GM18951 (cell line): ENCODE data around the gene FAS.

Experiments
- POLR2A ChIP-seq: IDR thresholded peaks from 4 replicates; pipeline ENCODE4 v1.6.1; 2011; ENCODE audit warnings: mild to moderate bottlenecking; ENCODE audit not compliant: insufficient read length, insufficient read depth; ENCODE audit errors: extremely low read depth
- in situ Hi-C: fragments of 300-500 bp; cut with MboI; formaldehyde crosslinking; loops from one replicate; pipeline ENCODE4 v1.12.0; 2022; ENCODE audit warnings: low sequenced_read_pairs, mixed read lengths, inconsistent platforms; ENCODE audit not compliant: unreplicated experiment

FAS gene

DNA sequence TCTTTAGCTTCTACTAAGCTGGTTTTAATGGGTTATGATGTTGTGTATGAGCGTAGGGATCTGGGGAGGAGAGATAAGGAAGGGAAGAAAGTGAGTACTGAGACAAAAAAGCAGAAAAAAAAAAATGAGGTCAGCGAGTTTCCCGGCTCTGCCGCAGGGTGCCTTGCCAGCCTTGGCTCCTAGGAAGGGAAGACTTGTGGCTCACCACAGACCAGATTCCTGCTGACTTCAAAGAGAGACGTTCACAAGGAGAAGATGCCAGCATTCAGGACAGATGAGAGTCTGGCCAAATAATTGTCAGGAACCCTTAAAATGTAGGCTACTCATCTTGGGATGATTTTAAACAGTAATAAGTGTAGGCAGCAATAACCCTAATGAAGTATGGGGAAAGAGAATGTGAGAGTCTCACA lies 11.4 kb upstream of the FAS start:
- no peak for TF ChIP-seq POLR2A
- in situ Hi-C loops = no loop called here

DNA sequence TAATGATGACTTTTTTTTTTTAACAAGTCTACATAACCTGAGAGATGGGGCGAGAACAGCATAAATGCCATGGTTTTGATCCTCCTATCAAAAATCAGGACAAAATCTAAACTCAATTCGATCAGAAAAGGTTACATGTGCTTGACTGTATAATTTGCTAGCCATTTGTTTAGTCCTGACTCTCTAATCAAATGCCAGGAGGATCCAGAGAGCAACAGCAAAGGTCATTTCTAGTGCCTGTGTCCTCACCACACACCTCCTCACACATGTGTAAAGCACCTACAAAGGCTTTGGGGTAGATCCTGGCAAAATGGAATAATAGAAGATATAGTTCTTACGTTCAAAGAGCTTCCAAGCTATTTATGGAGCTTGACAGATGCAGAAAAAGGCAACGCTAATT lies 11.0 kb upstream of the FAS start:
- no peak for TF ChIP-seq POLR2A
- in situ Hi-C loops = no loop called here

GRCh38 chr10:88980247-88980646 lies 10.4 kb upstream of the FAS start:
- in situ Hi-C loops = no loop called here
- TF ChIP-seq POLR2A = no peak

- TF ChIP-seq POLR2A = no peak
- in situ Hi-C loops = no loop called here
Observed at GRCh38 chr10:88980800-88981199, 9.8 kb upstream of the FAS start.

DNA sequence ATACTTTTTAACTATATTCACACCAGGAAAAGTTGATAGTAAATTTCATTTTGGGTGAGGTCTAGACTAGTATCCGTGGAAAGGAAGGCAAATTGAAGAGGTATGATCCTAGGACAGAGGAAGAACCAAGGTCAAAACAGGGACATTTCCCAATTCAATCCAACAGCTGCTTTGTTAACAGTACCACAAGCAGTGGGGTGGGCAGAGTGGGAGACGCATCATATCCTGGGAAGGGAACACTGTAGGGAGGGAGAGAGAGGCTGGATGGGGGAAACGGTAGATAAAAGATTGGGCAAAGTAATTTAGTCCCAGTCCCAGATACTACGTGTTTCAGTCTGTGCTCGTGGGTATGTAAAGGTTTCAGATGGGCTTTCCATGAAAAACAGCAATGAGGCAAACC lies 9.2 kb upstream of the FAS start:
- TF ChIP-seq POLR2A = no peak
- in situ Hi-C loops = no loop called here

- in situ Hi-C loops = no loop called here
- no peak for TF ChIP-seq POLR2A
Observed at GRCh38 chr10:88982366-88982765, 8.2 kb upstream of the FAS start.

- no peak for TF ChIP-seq POLR2A
- in situ Hi-C loops = no loop called here
Observed at GRCh38 chr10:88983206-88983605, 7.4 kb upstream of the FAS start.

DNA sequence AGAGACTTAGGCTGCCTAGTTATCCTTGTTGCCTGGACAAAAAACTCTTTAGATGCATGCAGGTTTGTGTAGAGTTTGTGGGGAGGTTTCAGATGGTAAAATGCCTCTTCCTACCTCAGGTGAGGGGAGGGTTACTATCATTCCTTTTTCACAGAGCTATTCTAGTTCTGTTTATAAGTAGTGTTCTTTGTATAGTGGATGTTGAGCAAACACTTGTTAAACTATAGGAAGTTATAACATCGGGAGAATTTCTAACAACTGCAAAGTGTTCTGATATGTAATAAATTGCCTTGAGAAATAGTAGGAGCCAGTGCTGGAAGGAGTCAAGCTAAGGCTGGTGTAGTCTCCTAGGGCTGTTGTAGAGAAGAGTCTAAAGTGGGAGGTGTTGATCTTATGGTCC lies 6.7 kb upstream of the FAS start:
- in situ Hi-C loops = no loop called here
- no peak for TF ChIP-seq POLR2A

GRCh38 chr10:88984525-88984924 lies 6.1 kb upstream of the FAS start:
- no peak for TF ChIP-seq POLR2A
- in situ Hi-C loops = no loop called here

DNA sequence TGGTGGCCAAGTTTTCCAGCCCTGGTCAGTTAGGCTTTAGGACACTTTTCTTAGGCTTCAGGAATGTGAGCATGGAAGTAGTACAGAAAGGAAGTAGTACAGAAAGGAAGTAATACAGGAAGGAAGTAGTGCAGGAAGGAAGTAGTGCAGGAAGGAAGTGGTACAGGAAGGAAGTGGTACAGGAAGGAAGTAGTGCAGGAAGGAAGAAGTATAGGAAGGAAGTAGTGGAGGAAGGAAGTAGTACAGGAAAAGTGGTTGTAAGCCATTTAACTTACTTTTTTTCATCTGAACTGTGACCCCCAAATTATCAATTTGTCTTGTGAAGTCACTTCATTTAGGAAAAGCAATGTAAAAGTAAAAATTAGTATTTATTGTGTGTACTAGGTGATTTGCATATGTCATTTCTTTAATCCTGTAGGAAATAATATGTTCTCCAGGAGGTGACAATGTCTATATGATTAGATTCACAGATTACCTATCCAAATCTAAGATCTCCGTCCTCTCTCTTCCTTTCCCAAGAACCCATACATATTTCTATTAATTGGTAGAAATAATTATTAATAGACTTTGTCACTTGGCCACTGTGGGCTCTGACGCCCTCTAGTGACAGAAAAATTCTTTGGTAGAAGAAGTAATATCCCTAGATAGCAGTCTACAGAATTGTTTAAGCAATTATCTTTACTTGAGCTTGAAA lies 3.9 kb upstream of the FAS start:
- in situ Hi-C loops = no loop called here
- no peak for TF ChIP-seq POLR2A

DNA sequence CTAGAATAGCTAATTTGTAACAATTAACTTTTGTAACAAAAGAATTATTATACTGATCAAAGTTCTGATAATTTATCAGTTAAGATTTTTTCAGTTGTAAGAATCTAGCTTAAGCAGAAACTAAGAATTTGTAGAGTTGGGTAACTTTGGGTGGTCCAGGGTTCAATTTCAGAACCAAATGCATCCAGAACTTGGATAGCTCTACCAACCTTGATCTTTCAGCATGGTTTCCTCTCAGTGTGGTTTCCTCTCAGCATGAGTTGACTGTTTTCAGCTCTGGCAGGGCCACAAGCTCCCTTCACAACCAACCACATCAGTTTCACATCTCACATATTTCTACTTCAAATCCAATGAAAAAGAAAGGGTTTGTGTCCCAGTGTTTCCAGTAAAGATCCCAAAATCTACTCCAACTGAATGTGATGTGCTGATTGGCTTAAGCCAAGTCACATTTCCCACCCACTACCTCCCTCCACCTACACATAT lies 3.3 kb upstream of the FAS start:
- no peak for TF ChIP-seq POLR2A

DNA sequence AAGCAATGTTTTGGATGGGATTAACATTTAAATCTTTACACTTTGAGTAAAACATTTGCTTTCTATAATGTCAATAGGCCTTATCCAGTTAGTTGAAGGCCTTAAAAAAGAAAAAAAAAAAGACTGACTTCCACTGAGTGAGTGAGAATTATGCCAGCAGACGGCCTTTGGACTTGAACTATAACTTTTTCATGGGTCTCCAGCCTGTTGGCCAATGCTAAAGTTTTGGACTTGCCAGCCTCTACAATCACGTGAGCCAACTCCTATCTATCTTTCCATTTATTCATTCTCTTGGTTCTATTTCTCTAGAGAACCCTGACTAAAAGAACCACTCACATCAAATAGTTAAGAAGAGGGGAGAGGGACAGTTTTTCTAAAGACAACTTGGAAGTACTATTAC lies 2.8 kb upstream of the FAS start:
- in situ Hi-C loops = no loop called here

More for the DNA sequence above, 3.3 kb upstream of the FAS start:
- in situ Hi-C loops = no loop called here

DNA sequence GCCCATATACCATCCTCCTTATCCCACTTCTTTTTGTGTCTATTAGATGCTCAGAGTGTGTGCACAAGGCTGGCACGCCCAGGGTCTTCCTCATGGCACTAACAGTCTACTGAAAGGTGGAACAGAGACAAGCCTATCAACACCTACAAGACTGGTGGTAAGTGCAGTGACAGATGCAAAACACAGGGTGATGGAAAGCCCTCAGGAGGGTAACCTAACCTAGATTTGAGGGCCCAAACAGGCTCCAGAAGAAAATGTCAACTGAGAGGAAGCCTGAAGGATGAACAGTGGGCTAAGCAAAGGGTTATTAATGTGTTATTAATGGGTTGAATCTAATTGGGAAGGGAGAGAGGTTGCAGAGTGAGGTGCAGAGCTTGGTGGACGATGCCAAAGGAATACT lies 1.2 kb upstream of the FAS start:
- no peak for TF ChIP-seq POLR2A
- in situ Hi-C loops = no loop called here

More for the DNA sequence above, 2.8 kb upstream of the FAS start:
- TF ChIP-seq POLR2A = no peak

DNA sequence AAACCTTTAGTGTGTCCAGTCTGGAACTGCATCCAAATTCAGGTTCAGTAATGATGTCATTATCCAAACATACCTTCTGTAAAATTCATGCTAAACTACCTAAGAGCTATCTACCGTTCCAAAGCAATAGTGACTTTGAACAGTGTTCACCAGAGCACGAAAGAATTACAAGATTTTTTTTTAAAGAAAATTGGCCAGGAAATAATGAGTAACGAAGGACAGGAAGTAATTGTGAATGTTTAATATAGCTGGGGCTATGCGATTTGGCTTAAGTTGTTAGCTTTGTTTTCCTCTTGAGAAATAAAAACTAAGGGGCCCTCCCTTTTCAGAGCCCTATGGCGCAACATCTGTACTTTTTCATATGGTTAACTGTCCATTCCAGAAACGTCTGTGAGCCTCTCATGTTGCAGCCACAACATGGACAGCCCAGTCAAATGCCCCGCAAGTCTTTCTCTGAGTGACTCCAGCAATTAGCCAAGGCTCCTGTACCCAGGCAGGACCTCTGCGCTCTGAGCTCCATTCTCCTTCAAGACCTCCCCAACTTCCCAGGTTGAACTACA lies 694 bp upstream of the FAS start:
- in situ Hi-C loops = no loop called here
- no peak for TF ChIP-seq POLR2A
